Naive B cell (primary cell): ENCODE data around the gene VCAN. TPM values are rescaled to one million over a fixed set of nuclear protein-coding genes. Genes with fewer than 3 reads are reported as not detected.

Source experiments
- ATAC-seq, 2 donors: fragments of 150-1000 bp; cut with Tn5 transposase; 2 replicates each; pipeline ENCODE4 v1.10.0; 2021; ENCODE audit warnings: low read depth in 2 of 2, mild to moderate bottlenecking in 2 of 2, moderate library complexity in 2 of 2
- DNase-seq: peaks from one replicate; pipeline ENCODE4 v3.0.0; 2022
- H3K27ac Mint-ChIP-seq, 6 donors: one replicate each; pipeline ENCODE4 v1.8.0; 2020 to 2022; ENCODE audit warnings: mild to moderate bottlenecking in 6 of 6, mixed read lengths in 6 of 6, moderate library complexity in 5 of 6, inconsistent platforms in 2 of 6
- H3K27me3 Mint-ChIP-seq, 3 donors: one replicate each; pipeline ENCODE4 v1.8.0; 2021 to 2022; ENCODE audit warnings: mixed read lengths in 3 of 3, mild to moderate bottlenecking in 1 of 3
- H3K36me3 Mint-ChIP-seq, 2 donors: one replicate each; pipeline ENCODE4 v1.8.0; 2020 to 2022; ENCODE audit warnings: mixed read lengths in 2 of 2, inconsistent platforms in 1 of 2, mild to moderate bottlenecking in 1 of 2
- H3K4me1 Mint-ChIP-seq, 3 donors: one replicate each; pipeline ENCODE4 v1.8.0; 2020 to 2022; ENCODE audit warnings: mixed read lengths in 3 of 3, inconsistent platforms in 1 of 3, mild to moderate bottlenecking in 1 of 3, moderate library complexity in 1 of 3
- H3K4me3 Mint-ChIP-seq, 8 donors: one replicate each; pipeline ENCODE4 v1.8.0; 2020 to 2022; ENCODE audit warnings: mild to moderate bottlenecking in 8 of 8, mixed read lengths in 8 of 8, moderate library complexity in 8 of 8, inconsistent platforms in 2 of 8
- H3K9me3 Mint-ChIP-seq, 7 donors: one replicate each; pipeline ENCODE4 v1.8.0; 2020 to 2022; ENCODE audit warnings: mixed read lengths in 7 of 7, mild to moderate bottlenecking in 5 of 7, inconsistent platforms in 2 of 7, moderate library complexity in 1 of 7
- polyA plus RNA-seq, 6 donors: library from polyadenylated mRNA; unstranded; fragments of 300-500 nt; fragmentation: Illumina TruSeq; gene quantifications; one replicate each; pipeline ENCODE4 v1.2.3, GENCODE V29; 2021; ENCODE audit warnings: low read depth in 6 of 6

VCAN gene
- polyA plus RNA-seq, 6 donors from 2014 or later, result 0.28 to 2.1 (median 0.66) TPM

GRCh38 chr5:83553000-83553486 is 81.5 kb downstream of the VCAN start:
- peak overlapping the region in 1 of 6 donors; percentile 27 for H3K27ac Mint-ChIP-seq
- H3K4me1 Mint-ChIP-seq, result no peaks in the 10 kb centered on the region
- H3K4me3 Mint-ChIP-seq, result no peak overlapping the region
- no peak for ATAC-seq
- H3K36me3 Mint-ChIP-seq, result no peaks in the 10 kb centered on the region
- no peaks in the 10 kb centered on the region for H3K27me3 Mint-ChIP-seq
- no peaks in the 10 kb centered on the region for H3K9me3 Mint-ChIP-seq
- no peak for DNase-seq

GRCh38 chr5:83554133-83554532 is 82.6 kb downstream of the VCAN start:
- ATAC-seq, result no peak
- Mint-ChIP-seq H3K9me3 (no peaks in the 10 kb centered on the region), H3K4me1 (no peaks in the 10 kb centered on the region), H3K4me3 (no peak overlapping the region), H3K36me3 (no peaks in the 10 kb centered on the region), H3K27me3 (peaks cover 0 to under 1% (median 0%) of the 10 kb centered on the region in 3 donors), H3K27ac (no peak overlapping the region)
- DNase-seq, result no peak

- Mint-ChIP-seq H3K9me3 (no peaks in the 10 kb centered on the region), H3K36me3 (no peaks in the 10 kb centered on the region), H3K27ac (no peak overlapping the region), H3K4me1 (no peaks in the 10 kb centered on the region), H3K27me3 (peaks cover 0 to 5% (median 0%) of the 10 kb centered on the region in 3 donors), H3K4me3 (no peak overlapping the region)
- ATAC-seq, result no peak
- DNase-seq, result no peak
These were observed 83.1 kb downstream of the VCAN start for GRCh38 chr5:83554686-83555085.

- H3K27me3 Mint-ChIP-seq, result peaks cover 0 to 5% (median 0%) of the 10 kb centered on the region in 3 donors
- no peak overlapping the region for H3K27ac Mint-ChIP-seq
- H3K9me3 Mint-ChIP-seq, result no peaks in the 10 kb centered on the region
- no peaks in the 10 kb centered on the region for H3K4me1 Mint-ChIP-seq
- no peaks in the 10 kb centered on the region for H3K36me3 Mint-ChIP-seq
- ATAC-seq (no peak), DNase-seq (no peak)
- no peak overlapping the region for H3K4me3 Mint-ChIP-seq
These were observed 83.7 kb downstream of the VCAN start for GRCh38 chr5:83555263-83555662.

GRCh38 chr5:83556190-83556589 is 84.6 kb downstream of the VCAN start:
- Mint-ChIP-seq H3K27me3 (peaks cover 0 to 6% (median 5%) of the 10 kb centered on the region in 3 donors), H3K4me1 (no peaks in the 10 kb centered on the region), H3K27ac (no peak overlapping the region), H3K4me3 (no peak overlapping the region), H3K9me3 (no peaks in the 10 kb centered on the region), H3K36me3 (no peaks in the 10 kb centered on the region)
- ATAC-seq, result no peak
- no peak for DNase-seq

- no peaks in the 10 kb centered on the region for H3K36me3 Mint-ChIP-seq
- H3K9me3 Mint-ChIP-seq, result no peaks in the 10 kb centered on the region
- no peak overlapping the region for H3K27ac Mint-ChIP-seq
- H3K4me3 Mint-ChIP-seq, result no peak overlapping the region
- ATAC-seq (no peak), DNase-seq (no peak)
- no peaks in the 10 kb centered on the region for H3K4me1 Mint-ChIP-seq
- peaks cover 5 to 18% (median 16%) of the 10 kb centered on the region in 3 donors for H3K27me3 Mint-ChIP-seq
These were observed 87.7 kb downstream of the VCAN start for GRCh38 chr5:83559118-83559785.

- ATAC-seq (no peak), DNase-seq (no peak)
- no peaks in the 10 kb centered on the region for H3K4me1 Mint-ChIP-seq
- H3K27me3 Mint-ChIP-seq, result peaks cover 5 to 19% (median 16%) of the 10 kb centered on the region in 3 donors
- H3K36me3 Mint-ChIP-seq, result no peaks in the 10 kb centered on the region
- no peak overlapping the region for H3K27ac Mint-ChIP-seq
- H3K9me3 Mint-ChIP-seq, result no peaks in the 10 kb centered on the region
- no peak overlapping the region for H3K4me3 Mint-ChIP-seq
These were observed 90.6 kb downstream of the VCAN start for GRCh38 chr5:83562071-83562606.

- Mint-ChIP-seq H3K4me3 (no peak overlapping the region), H3K4me1 (no peaks in the 10 kb centered on the region), H3K9me3 (no peaks in the 10 kb centered on the region), H3K27ac (no peak overlapping the region), H3K36me3 (no peaks in the 10 kb centered on the region), H3K27me3 (peaks cover 5 to 19% (median 16%) of the 10 kb centered on the region in 3 donors)
- DNase-seq (no peak), ATAC-seq (no peak)
These were observed 91.4 kb downstream of the VCAN start for GRCh38 chr5:83562791-83563557.

GRCh38 chr5:83563631-83564030 is 92.1 kb downstream of the VCAN start:
- Mint-ChIP-seq H3K27me3 (peaks cover 5 to 19% (median 16%) of the 10 kb centered on the region in 3 donors), H3K27ac (no peak overlapping the region), H3K36me3 (no peaks in the 10 kb centered on the region), H3K9me3 (no peaks in the 10 kb centered on the region), H3K4me1 (no peaks in the 10 kb centered on the region), H3K4me3 (no peak overlapping the region)
- DNase-seq (no peak), ATAC-seq (no peak)

GRCh38 chr5:83564069-83564749 is 92.7 kb downstream of the VCAN start:
- no peaks in the 10 kb centered on the region for H3K4me1 Mint-ChIP-seq
- no peak overlapping the region for H3K4me3 Mint-ChIP-seq
- peaks cover 5 to 18% (median 16%) of the 10 kb centered on the region in 3 donors for H3K27me3 Mint-ChIP-seq
- H3K27ac Mint-ChIP-seq, result no peak overlapping the region
- DNase-seq (peak; percentile 10), ATAC-seq (no peak)
- H3K36me3 Mint-ChIP-seq, result no peaks in the 10 kb centered on the region
- no peaks in the 10 kb centered on the region for H3K9me3 Mint-ChIP-seq

- no peak for ATAC-seq
- Mint-ChIP-seq H3K4me3 (no peak overlapping the region), H3K27ac (no peak overlapping the region), H3K9me3 (no peaks in the 10 kb centered on the region), H3K27me3 (peaks cover 5 to 8% (median 8%) of the 10 kb centered on the region in 3 donors), H3K36me3 (no peaks in the 10 kb centered on the region), H3K4me1 (no peaks in the 10 kb centered on the region)
- DNase-seq, result no peak
These were observed 96.2 kb downstream of the VCAN start for GRCh38 chr5:83567741-83568140.

GRCh38 chr5:83568186-83568585 is 96.6 kb downstream of the VCAN start:
- H3K4me3 Mint-ChIP-seq, result no peak overlapping the region
- H3K27ac Mint-ChIP-seq, result no peak overlapping the region

GRCh38 chr5:83570916-83571315 is 99.4 kb downstream of the VCAN start:
- no peak overlapping the region for H3K4me3 Mint-ChIP-seq
- no peak for DNase-seq
- H3K27me3 Mint-ChIP-seq, result no peaks in the 10 kb centered on the region
- H3K9me3 Mint-ChIP-seq, result no peaks in the 10 kb centered on the region
- ATAC-seq, result no peak
- H3K36me3 Mint-ChIP-seq, result no peaks in the 10 kb centered on the region
- peak overlapping the region in 1 of 6 donors; percentile 9 for H3K27ac Mint-ChIP-seq
- no peaks in the 10 kb centered on the region for H3K4me1 Mint-ChIP-seq

More at GRCh38 chr5:83568186-83568585, 96.6 kb downstream of the VCAN start:
- no peak for DNase-seq
- H3K4me1 Mint-ChIP-seq, result no peaks in the 10 kb centered on the region
- peaks cover 1 to 8% (median 5%) of the 10 kb centered on the region in 3 donors for H3K27me3 Mint-ChIP-seq
- no peaks in the 10 kb centered on the region for H3K9me3 Mint-ChIP-seq
- ATAC-seq, result no peak
- H3K36me3 Mint-ChIP-seq, result no peaks in the 10 kb centered on the region
